HCT116 (cell line): Measurements from ENCODE around the gene POSTN. TPM values are rescaled to one million over a fixed set of nuclear protein-coding genes. Genes with fewer than 3 reads are reported as not detected.

ENCODE experiments used
- ATAC-seq: fragments of 200-7000 bp; cut with Tn5 transposase; 2 replicates; pipeline ENCODE4 v1.9.1; 2020; ENCODE audit warnings: mild to moderate bottlenecking, moderate library complexity
- BruUV-seq: library from RNA; stranded (reverse); fragments of 400-500 nt; replicated peaks from 2 replicates; lab custom pipeline; 2021; lab: Mats Ljungman, UMichigan
- CTCF ChIA-PET: fragments of 300-600 bp; sonication (Branson Sonifier 250); formaldehyde crosslinking; loops from one replicate; lab custom pipeline; 2021; ENCODE audit warnings: antibody characterized with exemption; lab: Charles Lee
- POLR2A ChIA-PET: fragments of 300-600, 350-600 bp; sonication (Branson Sonifier 250); formaldehyde crosslinking; loops from one replicate; lab custom pipeline; 2021; ENCODE audit warnings: antibody characterized with exemption; lab: Charles Lee
- RAD21 ChIA-PET, 2 experiments: fragments of 300-600 bp; sonication (Branson Sonifier 250); formaldehyde crosslinking; loops; one replicate each; lab custom pipeline; 2023; ENCODE audit warnings: low total read pairs in 2 of 2; ENCODE audit not compliant: uncharacterized antibody in 2 of 2, unreplicated experiment in 2 of 2, low non-redundant PET in 1 of 2; lab: Charles Lee
- DNase-seq: peaks from one replicate; pipeline ENCODE4 v3.0.0-alpha.2; 2010; ENCODE audit warnings: low read depth, low spot score
- H2AFZ ChIP-seq: fragments of 200-600 bp; shearing (Covaris generic), sonication (generic); 2 replicates; pipeline ENCODE4 v1.6.1; 2017; ENCODE audit warnings: low read depth, mixed run types, mixed read lengths, antibody characterized with exemption, low read length; ENCODE audit not compliant: poor library complexity, severe bottlenecking
- H3K27ac ChIP-seq: 2 replicates; pipeline ENCODE4 v1.5.1; 2012; ENCODE audit warnings: low read depth, low read length
- H3K27me3 ChIP-seq: fragments of 200-600 bp; sonication (generic); 2 replicates; pipeline ENCODE4 v1.6.1; 2016; ENCODE audit warnings: mixed run types, low read length, mixed read lengths; ENCODE audit not compliant: insufficient read depth
- H3K36me3 ChIP-seq, 2 experiments: fragments of 200-500 bp in 1 of 2; fragments of 200-600 bp in 1 of 2; sonication (Bioruptor generic) in 1 of 2; sonication (generic) in 1 of 2; 2 replicates each; pipeline versions ENCODE4 v1.5.1 to v1.6.1; 2014 to 2016; ENCODE audit warnings: low read length in 2 of 2, inconsistent platforms in 1 of 2, mixed read lengths in 1 of 2, mixed run types in 1 of 2; ENCODE audit not compliant: insufficient read depth in 2 of 2, control insufficient read depth in 1 of 2
- H3K4me1 ChIP-seq, 2 experiments: fragments of 200-600 bp in 1 of 2; sonication (generic) in 1 of 2; 2 replicates each; pipeline versions ENCODE4 v1.5.1 to v1.6.1; 2012 to 2017; ENCODE audit warnings: low read length in 2 of 2, inconsistent platforms in 1 of 2, mild to moderate bottlenecking in 1 of 2, mixed read lengths in 1 of 2, mixed run types in 1 of 2, moderate library complexity in 1 of 2; ENCODE audit not compliant: insufficient read depth in 2 of 2, control insufficient read depth in 1 of 2
- H3K4me2 ChIP-seq: fragments of 200-600 bp; sonication (generic); 2 replicates; pipeline ENCODE4 v1.6.1; 2017; ENCODE audit warnings: mixed run types, low read length, mixed read lengths
- H3K4me3 ChIP-seq, 2 experiments: fragments of 200-600 bp in 1 of 2; sonication (generic) in 1 of 2; replicated peaks in 1 of 2; 2 replicates each; pipeline ENCODE4 v1.5.1; 2011 to 2016; ENCODE audit warnings: low read length in 2 of 2, control low read depth in 1 of 2, low read depth in 1 of 2, mild to moderate bottlenecking in 1 of 2, mixed read lengths in 1 of 2, mixed run types in 1 of 2
- H3K79me2 ChIP-seq: fragments of 200-600 bp; sonication (generic); 2 replicates; pipeline ENCODE4 v1.6.1; 2017; ENCODE audit warnings: mild to moderate bottlenecking, mixed run types, low read length, moderate library complexity, mixed read lengths; ENCODE audit not compliant: insufficient read depth
- H3K9ac ChIP-seq: fragments of 200-600 bp; sonication (generic); 2 replicates; pipeline ENCODE4 v1.6.1; 2016; ENCODE audit warnings: low read length, mixed read lengths
- H3K9me2 ChIP-seq: fragments of 200-600 bp; sonication (generic), shearing (Covaris generic); 2 replicates; pipeline ENCODE4 v1.6.1; 2017; ENCODE audit warnings: mixed run types, mild to moderate bottlenecking, moderate library complexity; ENCODE audit not compliant: insufficient read depth
- H3K9me3 ChIP-seq, 2 experiments: fragments of 200-500 bp in 1 of 2; fragments of 200-600 bp in 1 of 2; sonication (Bioruptor generic) in 1 of 2; sonication (generic) in 1 of 2; 2 replicates each; pipeline ENCODE4 v1.6.1; 2014 to 2017; ENCODE audit warnings: low read length in 2 of 2, mixed read lengths in 2 of 2, inconsistent platforms in 1 of 2, low read depth in 1 of 2, mild to moderate bottlenecking in 1 of 2, mixed run types in 1 of 2, moderate library complexity in 1 of 2; ENCODE audit not compliant: control insufficient read depth in 1 of 2, insufficient read depth in 1 of 2
- H4K20me1 ChIP-seq: fragments of 200-600 bp; sonication (generic), shearing (Covaris generic); 2 replicates; pipeline ENCODE4 v1.6.1; 2017; ENCODE audit warnings: mixed run types, mild to moderate bottlenecking, moderate library complexity; ENCODE audit not compliant: insufficient read depth
- ATF3 ChIP-seq: IDR thresholded peaks from 2 replicates; pipeline ENCODE4 v1.6.1; 2012
- CBX3 ChIP-seq: IDR thresholded peaks from 2 replicates; pipeline ENCODE4 v1.6.1; 2012; ENCODE audit warnings: low read depth
- CEBPB ChIP-seq: IDR thresholded peaks from 2 replicates; pipeline ENCODE4 v1.6.1; 2012; ENCODE audit warnings: low read depth
- CTCF ChIP-seq, 3 experiments: fragments of 200-600 bp in 1 of 3; sonication (generic) in 1 of 3; IDR thresholded peaks in 2 of 3; conservative IDR thresholded peaks in 1 of 3; 2 replicates each; pipeline ENCODE4 v1.5.1; 2012 to 2017; ENCODE audit warnings: low read depth in 2 of 3, low read length in 2 of 3, antibody characterized with exemption in 1 of 3, borderline replicate concordance in 1 of 3, control low read depth in 1 of 3, mild to moderate bottlenecking in 1 of 3, mixed read lengths in 1 of 3, mixed run types in 1 of 3, moderate library complexity in 1 of 3; ENCODE audit not compliant: insufficient read depth in 1 of 3
- ELF1 ChIP-seq: IDR thresholded peaks from 2 replicates; pipeline ENCODE4 v1.6.1; 2012; ENCODE audit warnings: low read depth, borderline replicate concordance
- EZH2 ChIP-seq: fragments of 200-600 bp; sonication (generic); IDR thresholded peaks from 2 replicates; pipeline ENCODE4 v1.6.1; 2017; ENCODE audit warnings: antibody characterized with exemption, mixed run types
- EZH2phosphoT487 ChIP-seq: fragments of 200-600 bp; IDR thresholded peaks from 2 replicates; pipeline ENCODE4 v1.6.1; 2018; ENCODE audit warnings: antibody characterized with exemption, borderline replicate concordance
- POLR2A ChIP-seq: IDR thresholded peaks from 2 replicates; pipeline ENCODE4 v1.7.0; 2011; ENCODE audit warnings: borderline replicate concordance; ENCODE audit not compliant: insufficient read depth, insufficient read length; ENCODE audit errors: extremely low read depth
- SIN3A ChIP-seq: IDR thresholded peaks from 2 replicates; pipeline ENCODE4 v1.6.1; 2012; ENCODE audit warnings: low read depth
- SP1 ChIP-seq: IDR thresholded peaks from 2 replicates; pipeline ENCODE4 v1.6.1; 2012; ENCODE audit warnings: low read depth
- SRF ChIP-seq: IDR thresholded peaks from 2 replicates; pipeline ENCODE4 v1.6.1; 2012; ENCODE audit warnings: low read depth
- TCF7L2 ChIP-seq: IDR thresholded peaks from 2 replicates; pipeline ENCODE4 v1.7.0; 2011; ENCODE audit warnings: borderline replicate concordance, inconsistent platforms; ENCODE audit not compliant: insufficient read depth, insufficient read length; ENCODE audit errors: extremely low read depth
- ZFX ChIP-seq: fragments of 450-650 bp; IDR thresholded peaks from 2 replicates; pipeline ENCODE4 v1.6.1; 2017
- intact Hi-C: fragments of 100-400 bp; cut with micrococcal nuclease; formaldehyde crosslinking; loops from 2 replicates; pipeline ENCODE4 v1.10.0; 2022
- total RNA-seq: library from RNA; stranded (reverse); gene quantifications from one replicate; pipeline ENCODE4 v1.2.1, GENCODE V29; 2021; ENCODE audit not compliant: unreplicated experiment

The POSTN gene
- total RNA-seq, 1 experiment from 2014 or later, result not detected

DNA sequence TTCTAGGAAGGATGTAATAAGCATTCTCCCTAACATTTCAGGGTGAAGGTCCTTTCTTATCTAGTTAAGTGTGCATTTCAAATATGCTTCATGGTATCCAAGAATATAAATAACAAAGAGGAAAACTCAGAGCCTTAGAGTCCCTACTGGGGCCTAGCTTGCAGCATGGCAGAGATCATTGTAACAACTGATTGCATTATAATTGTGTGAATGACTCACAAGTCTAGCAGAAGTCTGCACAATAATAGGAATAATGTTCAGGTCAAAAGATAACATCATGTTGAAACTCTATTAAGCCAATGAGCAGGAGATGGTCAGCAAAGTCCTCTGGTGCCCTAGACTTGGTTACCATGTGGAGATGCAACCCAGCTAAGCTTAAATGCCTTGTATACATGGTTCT lies 3.4 kb downstream of the POSTN start:
- Histone ChIP-seq H3K4me2 (no peak overlapping the region), H4K20me1 (no peaks in the 10 kb centered on the region), H3K27ac (no peak overlapping the region), H3K9me2 (no peaks in the 10 kb centered on the region), H3K36me3 (no peaks in the 10 kb centered on the region), H3K9me3 (peaks cover 7 to 18% of the 10 kb centered on the region in 2 experiments; a peak in 2 of 4 replicates), H3K4me3 (no peak overlapping the region), H2AFZ (no peak overlapping the region), H3K79me2 (no peaks in the 10 kb centered on the region), H3K9ac (no peak overlapping the region), H3K27me3 (no peaks in the 10 kb centered on the region), H3K4me1 (no peaks in the 10 kb centered on the region)
- intact Hi-C loops, result no loop called here
- ATAC-seq (no peak), DNase-seq (no peak)
- TF ChIP-seq EZH2phosphoT487, result no peak
- TF ChIP-seq POLR2A, result no peak
- TF ChIP-seq ZFX, result no peak
- TF ChIP-seq CEBPB, result no peak
- no peak for TF ChIP-seq SRF
- no peak for TF ChIP-seq CBX3
- no peak for TF ChIP-seq TCF7L2
- TF ChIP-seq ELF1, result no peak
- no peak for TF ChIP-seq CTCF (IDR thresholded peaks at IDR 0.05 in 2 of 3, conservative IDR thresholded peaks at IDR 0.05 in 1 of 3; ENCODE audit: borderline replicate concordance in 1 of 3, insufficient read depth in 1 of 3, low read depth in 2 of 3, low read length in 2 of 3)
- TF ChIP-seq SP1, result no peak
- TF ChIP-seq ATF3, result no peak
- no peak for TF ChIP-seq SIN3A
- no peak for TF ChIP-seq EZH2
- CTCF ChIA-PET, result no interaction called here
- BruUV-seq, result no TSS peak
- RAD21 ChIA-PET, result no interaction called here
- POLR2A ChIA-PET, result no interaction called here
